ENCODE measurements around the gene GSKIP.
"Not testable (repeated sequence)": the region's sequence is repeated elsewhere in the genome, so short reads cannot be mapped to it uniquely, and the experiment has no call there.

The GSKIP gene

GRCh38 chr14:96362965-96363750 is at the start of gene GSKIP, which contains the start of gene ATG2B:
TSS of gene GSKIP (plus strand) at chr14:96363526. CDS start at chr14:96382248, 18,722 bp downstream.
TSS of gene ATG2B (minus strand) at chr14:96363341. CDS start at chr14:96362976, 365 bp downstream.
- DNase-seq (ENCODE audit: low read depth): peak; percentile 96

GRCh38 chr14:96316087-96316486 is 47.2 kb upstream of the GSKIP start:
- no peak for DNase-seq (ENCODE audit: low read depth)

- no peak for DNase-seq (ENCODE audit: low read depth)
These were observed 44.5 kb upstream of the GSKIP start for GRCh38 chr14:96318836-96319235.

- DNase-seq (ENCODE audit: low read depth): no peak
These were observed 42.7 kb upstream of the GSKIP start for GRCh38 chr14:96320605-96321004.

GRCh38 chr14:96324219-96324618 is 39.1 kb upstream of the GSKIP start:
- DNase-seq (ENCODE audit: low read depth): no peak

- no peak for DNase-seq (ENCODE audit: low read depth)
These were observed 24.8 kb upstream of the GSKIP start for GRCh38 chr14:96338551-96338950.

GRCh38 chr14:96341323-96341722 is 22.0 kb upstream of the GSKIP start:
- DNase-seq (ENCODE audit: low read depth): no peak

GRCh38 chr14:96345669-96346068 is 17.7 kb upstream of the GSKIP start:
- no peak for DNase-seq (ENCODE audit: low read depth)

GRCh38 chr14:96347957-96348356 is 15.4 kb upstream of the GSKIP start:
- DNase-seq (ENCODE audit: low read depth): not testable (repeated sequence)

GRCh38 chr14:96349286-96350075 is 13.8 kb upstream of the GSKIP start:
- DNase-seq (ENCODE audit: low read depth): no peak

- DNase-seq (ENCODE audit: low read depth): no peak
These were observed 11.3 kb upstream of the GSKIP start for GRCh38 chr14:96351986-96352385.

GRCh38 chr14:96352708-96353107 is 10.6 kb upstream of the GSKIP start:
- DNase-seq (ENCODE audit: low read depth): no peak

- DNase-seq (ENCODE audit: low read depth): no peak
These were observed 9.1 kb upstream of the GSKIP start for GRCh38 chr14:96354246-96354645.

GRCh38 chr14:96357216-96357615 is 6.1 kb upstream of the GSKIP start:
- no peak for DNase-seq (ENCODE audit: low read depth)

- DNase-seq (ENCODE audit: low read depth): no peak
These were observed 3.4 kb upstream of the GSKIP start for GRCh38 chr14:96359959-96360358.

- DNase-seq (ENCODE audit: low read depth): peak; percentile 5
These were observed 1.0 kb upstream of the GSKIP start for GRCh38 chr14:96362071-96362964.

- DNase-seq (ENCODE audit: low read depth): peak; percentile 8
These were observed 518 bp downstream of the GSKIP start for GRCh38 chr14:96363751-96364336.

- DNase-seq (ENCODE audit: low read depth): no peak
These were observed 1.6 kb downstream of the GSKIP start for GRCh38 chr14:96364962-96365361.

GRCh38 chr14:96368534-96368933 is 5.2 kb downstream of the GSKIP start:
- no peak for DNase-seq (ENCODE audit: low read depth)

- no peak for DNase-seq (ENCODE audit: low read depth)
These were observed 7.2 kb downstream of the GSKIP start for GRCh38 chr14:96370528-96370927.

- DNase-seq (ENCODE audit: low read depth): no peak
These were observed 10.2 kb downstream of the GSKIP start for GRCh38 chr14:96373538-96373937.

- no peak for DNase-seq (ENCODE audit: low read depth)
These were observed 12.8 kb downstream of the GSKIP start for GRCh38 chr14:96376093-96376492.

All from stimulated activated CD8-positive, alpha-beta memory T cell treated with anti-CD3 and anti-CD28 coated beads, Interleukin-15, amount 100 ng/mL, for 24 hours (primary cell).